Activated B cell treated with CpG ODN at 0.5 μM for 24 hours (primary cell): ENCODE results near the gene CAT. TPM values are rescaled to one million over a fixed set of nuclear protein-coding genes. Genes with fewer than 3 reads are reported as not detected.

ENCODE experiments used
- ATAC-seq: fragments of 200-7000 bp; cut with Tn5 transposase; one replicate; pipeline ENCODE4 v1.10.0; 2021; ENCODE audit warnings: low read depth, mild to moderate bottlenecking, moderate library complexity
- CTCF ChIA-PET: fragments of 350-600 bp; sonication (Branson Sonifier 250); formaldehyde crosslinking; loops from one replicate; lab custom pipeline; 2021; ENCODE audit warnings: antibody characterized with exemption; lab: Charles Lee
- POLR2A ChIA-PET: fragments of 350-600 bp; sonication (Branson Sonifier 250); formaldehyde crosslinking; loops from one replicate; lab custom pipeline; 2021; ENCODE audit warnings: antibody characterized with exemption; lab: Charles Lee
- DNase-seq: peaks from one replicate; pipeline ENCODE4 v3.0.0; 2022
- H3K27ac Mint-ChIP-seq: one replicate; pipeline ENCODE4 v1.8.0; 2020; ENCODE audit warnings: mixed read lengths
- H3K27me3 Mint-ChIP-seq: one replicate; pipeline ENCODE4 v1.8.0; 2021; ENCODE audit warnings: mixed read lengths
- H3K36me3 Mint-ChIP-seq: one replicate; pipeline ENCODE4 v1.8.0; 2021; ENCODE audit warnings: low read depth, mixed read lengths
- H3K4me1 Mint-ChIP-seq: one replicate; pipeline ENCODE4 v1.8.0; 2021; ENCODE audit warnings: mixed read lengths
- H3K4me3 Mint-ChIP-seq: one replicate; pipeline ENCODE4 v1.8.0; 2020; ENCODE audit warnings: mild to moderate bottlenecking, mixed read lengths
- H3K9me3 Mint-ChIP-seq: one replicate; pipeline ENCODE4 v1.8.0; 2020; ENCODE audit warnings: mixed read lengths
- intact Hi-C: fragments of 100-400 bp; cut with micrococcal nuclease; formaldehyde crosslinking; loops from one replicate; pipeline ENCODE4 v1.15.1; 2024
- total RNA-seq: library from RNA; stranded (reverse); gene quantifications from 2 replicates; pipeline ENCODE4 v1.2.3, GENCODE V29; 2022
- TF ChIP-seq, protein P1 (sequence below): fragments of 200-600 bp; IDR thresholded peaks from one replicate; pipeline ENCODE4 v1.8.0; 2022; ENCODE audit warnings: antibody characterized with exemption, mild to moderate bottlenecking

Gene CAT
- total RNA-seq, 1 donor from 2014 or later = 81.2 TPM

DNA sequence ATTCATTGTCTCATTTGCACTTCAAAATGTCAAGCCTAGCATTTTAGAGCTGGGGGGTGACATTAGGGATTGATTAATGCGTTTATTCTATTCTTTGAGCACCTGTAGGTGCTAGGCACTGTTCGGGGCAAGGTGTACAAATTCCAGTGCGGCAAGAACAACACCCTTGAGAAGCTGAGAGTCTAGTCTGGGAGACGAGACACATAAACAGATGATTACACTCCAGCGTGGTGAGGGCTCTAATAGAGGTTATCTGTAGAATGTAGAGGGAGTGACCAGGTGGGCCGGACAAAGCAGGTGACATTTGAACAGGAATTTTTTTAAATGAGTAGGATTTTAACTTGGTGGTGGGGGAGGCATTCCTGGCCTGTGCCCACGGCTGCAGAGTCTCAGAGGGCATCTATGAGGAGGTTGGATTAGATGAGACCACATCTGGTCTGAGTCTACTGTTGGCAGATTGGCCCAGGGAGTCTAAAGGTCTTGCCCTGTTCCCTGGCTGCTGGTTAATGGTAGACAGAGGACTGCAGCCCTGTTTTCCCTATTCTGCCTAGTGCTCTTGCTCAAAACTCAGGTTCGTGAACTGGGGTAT lies 970 bp downstream of the CAT start:
- CTCF ChIA-PET = no interaction called here
- Mint-ChIP-seq H3K4me1 (peaks cover 52% of the 10 kb centered on the region), H3K4me3 (peak overlapping the region; percentile 99), H3K9me3 (no peaks in the 10 kb centered on the region), H3K36me3 (peaks cover 9% of the 10 kb centered on the region), H3K27ac (peak overlapping the region; percentile 98), H3K27me3 (no peaks in the 10 kb centered on the region)
- no peak for ATAC-seq
- no peak for DNase-seq
- TF ChIP-seq, protein P1, sequence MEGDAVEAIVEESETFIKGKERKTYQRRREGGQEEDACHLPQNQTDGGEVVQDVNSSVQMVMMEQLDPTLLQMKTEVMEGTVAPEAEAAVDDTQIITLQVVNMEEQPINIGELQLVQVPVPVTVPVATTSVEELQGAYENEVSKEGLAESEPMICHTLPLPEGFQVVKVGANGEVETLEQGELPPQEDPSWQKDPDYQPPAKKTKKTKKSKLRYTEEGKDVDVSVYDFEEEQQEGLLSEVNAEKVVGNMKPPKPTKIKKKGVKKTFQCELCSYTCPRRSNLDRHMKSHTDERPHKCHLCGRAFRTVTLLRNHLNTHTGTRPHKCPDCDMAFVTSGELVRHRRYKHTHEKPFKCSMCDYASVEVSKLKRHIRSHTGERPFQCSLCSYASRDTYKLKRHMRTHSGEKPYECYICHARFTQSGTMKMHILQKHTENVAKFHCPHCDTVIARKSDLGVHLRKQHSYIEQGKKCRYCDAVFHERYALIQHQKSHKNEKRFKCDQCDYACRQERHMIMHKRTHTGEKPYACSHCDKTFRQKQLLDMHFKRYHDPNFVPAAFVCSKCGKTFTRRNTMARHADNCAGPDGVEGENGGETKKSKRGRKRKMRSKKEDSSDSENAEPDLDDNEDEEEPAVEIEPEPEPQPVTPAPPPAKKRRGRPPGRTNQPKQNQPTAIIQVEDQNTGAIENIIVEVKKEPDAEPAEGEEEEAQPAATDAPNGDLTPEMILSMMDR = no peak
- POLR2A ChIA-PET = interaction anchor here (0.6 to 1.6 kb wide), 8 partner anchors 9 to 666 kb away, joined by 3 to 8 read pairs (median 4); partner anchors contain the start of genes ABTB2, CAPRIN1, FBXO3 and NAT10
- intact Hi-C loops = loop anchor here (1.0 to 10.0 kb wide), 9 partner anchors 10 to 1547 kb away; partner anchors contain the start of genes ABTB2, CSTF3, FBXO3 and QSER1

DNA sequence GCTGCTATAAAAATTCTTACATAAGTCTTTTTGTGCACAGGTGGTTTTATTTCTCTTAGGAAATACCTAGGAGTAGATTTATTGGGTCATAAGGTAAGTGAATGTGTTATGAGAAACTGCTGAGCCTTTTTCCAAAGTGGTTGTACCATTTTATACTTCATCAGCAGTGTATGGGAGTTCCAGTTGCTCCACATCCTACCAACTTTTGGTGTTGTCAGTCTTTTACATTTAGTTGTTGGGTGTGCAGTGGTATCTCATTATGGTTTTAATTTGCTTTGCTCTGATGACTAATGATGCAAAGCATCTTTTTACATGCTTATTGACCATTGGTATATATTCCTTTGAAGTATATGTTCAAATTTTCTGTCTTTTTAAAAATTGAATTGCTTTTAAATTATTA lies 3.1 kb downstream of the CAT start:
- POLR2A ChIA-PET = no interaction called here
- H3K36me3 Mint-ChIP-seq = peaks cover 12% of the 10 kb centered on the region
- DNase-seq (no peak), ATAC-seq (no peak)
- H3K9me3 Mint-ChIP-seq = no peaks in the 10 kb centered on the region
- TF ChIP-seq, protein P1 = no peak
- no peak overlapping the region for H3K27ac Mint-ChIP-seq
- no peaks in the 10 kb centered on the region for H3K27me3 Mint-ChIP-seq
- H3K4me1 Mint-ChIP-seq = peaks cover 70% of the 10 kb centered on the region
- no peak overlapping the region for H3K4me3 Mint-ChIP-seq
- CTCF ChIA-PET = no interaction called here
- intact Hi-C loops = no loop called here

DNA sequence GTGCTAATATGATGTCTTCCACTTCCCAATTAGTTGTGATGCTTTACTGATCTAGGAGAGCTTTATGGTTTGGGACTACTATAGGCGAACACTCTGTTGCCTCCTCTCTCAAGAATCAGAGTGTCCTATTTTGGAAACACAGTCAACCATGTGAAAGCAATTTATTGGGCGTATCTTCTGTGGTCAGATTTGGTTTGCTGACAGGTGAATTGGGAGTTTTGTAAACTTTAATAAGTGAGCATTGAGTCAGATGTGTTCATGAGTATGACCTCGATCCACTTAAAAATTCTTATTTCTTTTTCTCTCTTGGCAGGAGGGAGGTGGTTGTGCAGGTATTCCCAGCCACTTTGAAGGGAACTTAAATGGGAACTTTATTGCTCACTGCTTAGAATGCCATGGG lies 4.4 kb downstream of the CAT start:
- H3K4me3 Mint-ChIP-seq = peak overlapping the region; percentile 12

DNA sequence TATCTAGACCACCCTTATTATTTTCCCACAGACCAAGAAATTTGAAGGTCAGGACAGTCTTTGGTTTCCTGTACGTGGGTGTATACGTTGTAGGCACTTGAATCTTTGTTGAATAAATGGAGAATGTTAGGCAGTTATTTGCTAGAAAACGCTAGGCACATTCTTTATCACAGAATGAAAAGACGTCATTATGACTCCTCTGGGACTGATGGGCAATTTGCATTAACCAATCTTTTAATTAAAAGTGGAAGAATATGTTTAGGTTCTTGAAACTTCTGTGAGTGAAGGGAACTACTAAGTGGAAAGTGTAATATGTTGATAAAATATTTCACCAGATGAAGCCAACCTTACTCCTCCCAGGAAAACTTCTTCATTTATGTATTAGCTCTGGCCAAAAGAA lies 5.7 kb downstream of the CAT start:
- ATAC-seq (no peak), DNase-seq (no peak)
- Mint-ChIP-seq H3K27me3 (no peaks in the 10 kb centered on the region), H3K36me3 (peaks cover 22% of the 10 kb centered on the region), H3K27ac (peak overlapping the region; percentile 60), H3K9me3 (no peaks in the 10 kb centered on the region), H3K4me1 (peaks cover 82% of the 10 kb centered on the region), H3K4me3 (peak overlapping the region; percentile 36)
- intact Hi-C loops = no loop called here
- TF ChIP-seq, protein P1 = no peak
- CTCF ChIA-PET = no interaction called here
- POLR2A ChIA-PET = no interaction called here

More for the DNA sequence above, 4.4 kb downstream of the CAT start:
- peak overlapping the region; percentile 47 for H3K27ac Mint-ChIP-seq
- ATAC-seq = no peak
- peaks cover 19% of the 10 kb centered on the region for H3K36me3 Mint-ChIP-seq
- DNase-seq = no peak
- intact Hi-C loops = loop anchor here (1.0 kb wide), 1 partner anchor 10 kb away; no protein-coding TSS in a partner anchor
- ChIA-PET CTCF (no interaction called here), POLR2A (no interaction called here)
- no peaks in the 10 kb centered on the region for H3K27me3 Mint-ChIP-seq
- TF ChIP-seq, protein P1 = no peak
- peaks cover 79% of the 10 kb centered on the region for H3K4me1 Mint-ChIP-seq
- H3K9me3 Mint-ChIP-seq = no peaks in the 10 kb centered on the region

DNA sequence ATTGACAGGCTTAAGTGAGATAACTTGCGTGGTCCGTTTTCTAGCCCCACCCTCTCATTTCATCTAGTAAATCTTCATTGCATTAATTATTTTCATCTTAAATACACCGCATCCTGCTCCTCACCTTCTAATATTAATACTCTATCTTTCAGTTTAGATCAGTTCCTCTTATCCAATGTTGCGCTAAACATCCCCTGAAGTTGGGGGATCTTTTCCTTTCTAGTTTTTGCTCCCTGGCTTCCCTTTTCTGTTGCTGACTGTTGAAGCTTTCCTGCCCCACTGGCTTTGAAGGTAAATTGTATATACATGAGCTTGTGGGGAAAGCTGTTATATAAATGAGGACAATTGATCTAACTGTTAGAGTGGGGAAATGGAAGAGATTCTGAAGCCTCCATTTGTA lies 7.2 kb downstream of the CAT start:
- peaks cover 36% of the 10 kb centered on the region for H3K36me3 Mint-ChIP-seq
- H3K4me1 Mint-ChIP-seq = peaks cover 76% of the 10 kb centered on the region
- H3K27me3 Mint-ChIP-seq = no peaks in the 10 kb centered on the region
- no peak overlapping the region for H3K27ac Mint-ChIP-seq
- ChIA-PET POLR2A (interaction anchor here (0.5 kb wide), 1 partner anchor 213 kb away, joined by 4 read pairs; no protein-coding TSS in a partner anchor), CTCF (interaction anchor here (1.3 kb wide), 1 partner anchor 13 kb away, joined by 3 read pairs; no protein-coding TSS in a partner anchor)
- H3K4me3 Mint-ChIP-seq = no peak overlapping the region
- DNase-seq (no peak), ATAC-seq (no peak)
- H3K9me3 Mint-ChIP-seq = no peaks in the 10 kb centered on the region
- intact Hi-C loops = no loop called here
- TF ChIP-seq, protein P1 = no peak
